Astrocyte of the cerebellum (primary cell): ENCODE data around the gene WLS.

Experiments
- DNase-seq: peaks from one replicate; pipeline ENCODE4 v3.0.0-alpha.2; 2011; ENCODE audit warnings: low read depth
- H3K4me3 ChIP-seq: 2 replicates; pipeline ENCODE4 v1.5.1; 2011; ENCODE audit warnings: mild to moderate bottlenecking, low read depth, low read length, moderate library complexity
- CTCF ChIP-seq: IDR thresholded peaks from 2 replicates; pipeline ENCODE4 v1.5.1; 2012; ENCODE audit warnings: low read length, low read depth, moderate library complexity, mild to moderate bottlenecking; ENCODE audit errors: missing control alignments
- in situ Hi-C: cut with HindIII; loops from 2 replicates; pipeline ENCODE4 v1.10.0; 2017; ENCODE audit warnings: low sequenced_read_pairs

WLS gene

GRCh38 chr1:68101829-68102228, 130.5 kb downstream of the WLS start:
- no peak for DNase-seq
- no peak overlapping the region for H3K4me3 ChIP-seq
- TF ChIP-seq CTCF, result no peak
- in situ Hi-C loops, result loop anchor here (25.0 kb wide), 1 partner anchor 565 kb away; no protein-coding TSS in a partner anchor

DNA sequence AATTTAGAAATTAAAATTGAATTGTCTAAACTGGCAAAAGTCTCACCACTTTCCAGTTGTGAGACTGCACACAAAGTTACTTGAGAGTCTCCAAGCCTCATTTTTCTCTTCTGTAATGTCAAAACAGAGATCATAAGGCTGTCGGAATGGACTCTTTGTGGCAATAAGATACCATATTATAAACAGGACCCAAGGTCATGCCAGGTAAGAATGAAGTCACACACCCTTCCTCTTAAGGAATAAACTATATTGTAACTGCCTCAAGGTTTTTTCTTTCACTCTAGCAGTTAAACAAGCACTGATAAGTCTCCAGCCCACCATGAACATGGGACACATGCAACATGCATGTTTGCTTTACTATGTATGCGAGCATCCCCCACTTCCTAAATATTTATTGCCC, 131.8 kb downstream of the WLS start:
- DNase-seq, result no peak
- no peak overlapping the region for H3K4me3 ChIP-seq
- in situ Hi-C loops, result loop anchor here (25.0 kb wide), 1 partner anchor 563 kb away; no protein-coding TSS in a partner anchor
- no peak for TF ChIP-seq CTCF

DNA sequence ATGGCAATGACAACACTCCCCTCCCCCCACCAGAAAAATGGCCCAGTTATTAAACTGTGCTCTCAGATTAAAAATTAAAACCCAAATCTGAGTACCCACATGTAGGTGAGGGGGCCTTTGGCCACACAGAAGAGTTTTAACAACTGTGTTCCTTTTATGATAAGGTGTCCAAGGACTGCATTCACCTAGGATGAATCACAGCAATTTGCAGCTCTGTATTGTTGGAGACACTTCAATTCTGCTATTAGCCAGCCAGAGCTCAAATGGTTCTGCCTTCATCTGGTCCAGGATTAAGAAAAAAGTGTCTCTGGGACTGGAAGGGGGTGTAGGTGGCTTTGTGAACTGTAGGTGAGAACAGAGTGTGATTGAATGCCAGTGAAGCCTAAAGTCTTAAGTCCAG, 138.6 kb downstream of the WLS start:
- in situ Hi-C loops, result no loop called here
- TF ChIP-seq CTCF, result no peak
- no peak overlapping the region for H3K4me3 ChIP-seq
- peak; percentile 33 for DNase-seq

DNA sequence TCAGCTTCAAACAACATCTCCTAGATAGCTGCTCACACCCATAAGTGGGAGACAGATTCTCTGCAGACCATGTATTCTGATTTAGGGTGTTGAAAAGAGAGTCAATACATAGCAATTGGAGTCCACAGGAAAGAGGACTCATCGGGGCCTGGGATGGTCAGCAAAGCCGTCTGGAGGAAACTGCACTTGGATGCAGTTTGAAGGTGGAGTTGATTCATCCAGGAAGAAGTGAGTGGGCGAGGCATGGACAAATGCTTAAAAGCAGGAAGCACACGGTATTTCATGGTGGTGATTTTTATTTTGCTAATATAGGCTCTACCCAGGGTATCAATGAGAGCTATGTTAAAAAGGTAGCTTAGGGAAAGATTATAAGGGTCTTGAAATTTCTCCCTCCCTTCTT, 145.1 kb downstream of the WLS start:
- no peak for TF ChIP-seq CTCF
- no peak overlapping the region for H3K4me3 ChIP-seq
- no peak for DNase-seq
- in situ Hi-C loops, result no loop called here

GRCh38 chr1:68085752-68086151, 146.6 kb downstream of the WLS start:
- in situ Hi-C loops, result no loop called here
- H3K4me3 ChIP-seq, result no peak overlapping the region
- TF ChIP-seq CTCF, result no peak
- no peak for DNase-seq

DNA sequence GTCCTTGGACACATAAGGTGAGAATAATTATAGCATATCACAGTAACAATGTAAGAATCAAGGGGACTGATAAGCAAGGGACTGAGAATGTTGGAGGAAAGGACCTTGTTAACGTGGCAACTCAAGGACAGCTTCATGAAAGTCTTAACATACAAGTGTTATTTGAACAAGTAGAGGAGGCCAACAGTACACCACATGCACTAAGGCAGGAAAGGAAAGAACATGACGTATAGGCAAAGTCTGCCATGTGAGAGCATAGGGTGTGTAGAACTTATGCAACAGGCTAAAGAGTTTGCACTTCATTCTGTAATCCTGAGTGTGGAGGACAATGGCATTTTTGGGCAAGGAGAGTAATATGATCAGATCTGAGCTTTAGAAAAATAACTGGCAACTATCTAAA, 148.6 kb downstream of the WLS start:
- no peak for DNase-seq
- H3K4me3 ChIP-seq, result no peak overlapping the region
- in situ Hi-C loops, result no loop called here
- no peak for TF ChIP-seq CTCF

DNA sequence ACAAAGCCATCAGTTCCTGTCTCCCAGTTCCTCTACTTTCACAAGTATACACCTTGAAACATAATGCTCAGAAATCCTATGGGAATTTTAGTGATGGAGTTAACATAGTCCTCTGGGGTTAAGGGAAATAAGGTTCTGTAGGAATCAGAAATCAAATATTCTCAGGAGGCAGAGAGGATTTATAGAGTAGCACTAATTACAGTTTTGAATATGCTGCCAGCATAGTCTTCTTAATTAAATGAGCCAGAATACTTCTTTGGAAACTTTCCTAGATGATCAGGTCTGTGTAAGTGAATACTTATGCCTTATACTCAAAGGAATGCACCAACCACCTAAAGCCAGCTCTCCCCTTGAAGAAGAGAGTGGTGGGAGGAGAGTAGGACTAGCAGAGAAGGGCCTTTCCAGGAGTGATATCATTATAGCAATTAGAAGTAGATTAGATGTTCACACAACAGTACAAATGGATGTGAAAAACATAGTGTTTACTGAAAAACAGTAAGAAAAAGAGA, 150.5 kb downstream of the WLS start:
- in situ Hi-C loops, result no loop called here
- TF ChIP-seq CTCF, result no peak
- no peak for DNase-seq
- H3K4me3 ChIP-seq, result no peak overlapping the region
